Esophagus muscularis mucosa (tissue), 3 donors: ENCODE data around the gene ZMIZ1.

Experiments
- CTCF ChIP-seq, 3 experiments: fragments of 200-600 bp in 2 of 3; fragments of 450-650 bp in 1 of 3; sonication (generic) in 2 of 3; IDR thresholded peaks; one replicate each; pipeline ENCODE4 v1.5.1; 2017 to 2019; ENCODE audit warnings: antibody characterized with exemption in 3 of 3, mild to moderate bottlenecking in 2 of 3, moderate library complexity in 1 of 3
- POLR2A ChIP-seq: fragments of 450-650 bp; IDR thresholded peaks from one replicate; pipeline ENCODE4 v1.6.1; 2017; ENCODE audit warnings: antibody characterized with exemption, moderate library complexity, mild to moderate bottlenecking, low read depth

GRCh38 chr10:79253704-79254103 is 184.9 kb downstream of the ZMIZ1 start:
- no peak for TF ChIP-seq POLR2A
- no peak for TF ChIP-seq CTCF (IDR thresholded peaks at IDR 0.05)
